Epithelial cell of esophagus (primary cell): ENCODE data around the gene PACSIN2.

Experiments used
- DNase-seq: peaks from one replicate; pipeline ENCODE4 v3.0.0; 2010; ENCODE audit warnings: low read depth
- H3K4me3 ChIP-seq: 2 replicates; pipeline ENCODE4 v1.5.1; 2011; ENCODE audit warnings: mild to moderate bottlenecking, low read length, control low read depth
- CTCF ChIP-seq: IDR thresholded peaks from 2 replicates; pipeline ENCODE4 v1.5.1; 2011; ENCODE audit warnings: low read depth, mild to moderate bottlenecking, low read length, control low read depth, inconsistent platforms; ENCODE audit not compliant: insufficient read depth; ENCODE audit errors: missing control alignments

PACSIN2 gene

GRCh38 chr22:42871146-42872050 is 143.6 kb downstream of the PACSIN2 start:
- DNase-seq: no peak
- H3K4me3 ChIP-seq: no peak overlapping the region
- TF ChIP-seq CTCF: no peak

GRCh38 chr22:42869888-42870480 is 145.0 kb downstream of the PACSIN2 start:
- DNase-seq: no peak
- no peak for TF ChIP-seq CTCF
- H3K4me3 ChIP-seq: no peak overlapping the region

- no peak for TF ChIP-seq CTCF
- no peak for DNase-seq
- H3K4me3 ChIP-seq: no peak overlapping the region
Measured at GRCh38 chr22:42869463-42869862, 145.5 kb downstream of the PACSIN2 start.

GRCh38 chr22:42868751-42869251 is 146.1 kb downstream of the PACSIN2 start:
- TF ChIP-seq CTCF: no peak
- H3K4me3 ChIP-seq: no peak overlapping the region
- no peak for DNase-seq

- no peak for TF ChIP-seq CTCF
Measured at GRCh38 chr22:42866100-42866499, 148.8 kb downstream of the PACSIN2 start.

GRCh38 chr22:42865536-42865935 is 149.4 kb downstream of the PACSIN2 start:
- no peak for DNase-seq
- no peak for TF ChIP-seq CTCF
- H3K4me3 ChIP-seq: no peak overlapping the region

More at GRCh38 chr22:42866100-42866499, 148.8 kb downstream of the PACSIN2 start:
- no peak for DNase-seq
- no peak overlapping the region for H3K4me3 ChIP-seq
